ENCODE measurements around the gene EEF2.
"Not testable (repeated sequence)": the region's sequence is repeated elsewhere in the genome, so short reads cannot be mapped to it uniquely, and the experiment has no call there.

EEF2 gene

GRCh38 chr19:4015705-4016402 lies 30.6 kb upstream of the EEF2 start:
- in situ Hi-C loops (cut with MboI; ENCODE audit: low sequenced_read_pairs), result no loop called here

- in situ Hi-C loops (cut with MboI; ENCODE audit: low sequenced_read_pairs), result no loop called here
Observed at GRCh38 chr19:4014541-4015491, 29.6 kb upstream of the EEF2 start.

- in situ Hi-C loops (cut with MboI; ENCODE audit: low sequenced_read_pairs), result no loop called here
Observed at GRCh38 chr19:4013886-4014540, 28.8 kb upstream of the EEF2 start.

GRCh38 chr19:4012975-4013634 lies 27.8 kb upstream of the EEF2 start:
- in situ Hi-C loops (cut with MboI; ENCODE audit: low sequenced_read_pairs), result no loop called here

DNA sequence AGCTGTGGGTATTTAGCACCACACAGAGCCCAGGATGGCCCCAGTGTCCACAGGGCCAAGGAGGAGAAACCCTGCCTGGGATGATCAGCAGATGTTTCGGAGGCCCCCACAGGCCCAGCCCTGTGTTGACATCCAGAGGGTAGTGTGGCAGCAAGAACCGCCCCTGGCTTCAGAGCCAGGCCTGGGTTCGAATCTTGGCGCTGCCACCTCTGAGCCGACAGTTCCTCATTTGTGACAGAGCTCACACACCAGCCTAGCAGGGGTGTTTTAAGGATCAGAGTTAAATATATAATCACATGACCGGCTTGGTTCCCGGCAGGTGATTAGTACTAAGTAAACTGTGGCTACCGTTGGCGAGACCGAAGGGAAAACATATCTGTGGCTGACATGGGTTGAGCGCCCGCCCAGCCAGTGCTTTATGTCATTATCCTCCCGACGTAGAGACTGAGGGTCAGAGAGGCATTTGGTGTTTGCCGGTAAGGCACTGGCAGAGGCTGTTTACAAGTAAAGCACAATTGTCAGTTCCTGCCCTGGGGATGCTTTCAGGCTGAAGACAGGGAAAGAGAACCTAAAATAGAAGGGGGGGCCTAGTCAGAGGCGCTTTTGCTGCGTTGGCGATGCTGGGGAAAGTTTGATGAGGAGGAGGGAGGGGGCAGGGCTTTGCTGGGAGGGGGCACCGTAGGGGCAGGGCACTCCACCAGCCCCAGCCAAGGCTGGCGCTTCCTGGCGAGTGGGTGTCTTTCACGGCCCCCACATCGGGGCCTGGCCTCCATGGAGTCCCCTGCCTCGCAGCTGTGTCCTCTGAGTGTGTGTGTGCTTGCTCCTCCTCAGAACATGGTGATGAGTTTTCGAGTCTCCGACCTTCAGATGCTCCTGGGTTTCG lies 27.1 kb upstream of the EEF2 start:
- in situ Hi-C loops (cut with MboI; ENCODE audit: low sequenced_read_pairs), result no loop called here

DNA sequence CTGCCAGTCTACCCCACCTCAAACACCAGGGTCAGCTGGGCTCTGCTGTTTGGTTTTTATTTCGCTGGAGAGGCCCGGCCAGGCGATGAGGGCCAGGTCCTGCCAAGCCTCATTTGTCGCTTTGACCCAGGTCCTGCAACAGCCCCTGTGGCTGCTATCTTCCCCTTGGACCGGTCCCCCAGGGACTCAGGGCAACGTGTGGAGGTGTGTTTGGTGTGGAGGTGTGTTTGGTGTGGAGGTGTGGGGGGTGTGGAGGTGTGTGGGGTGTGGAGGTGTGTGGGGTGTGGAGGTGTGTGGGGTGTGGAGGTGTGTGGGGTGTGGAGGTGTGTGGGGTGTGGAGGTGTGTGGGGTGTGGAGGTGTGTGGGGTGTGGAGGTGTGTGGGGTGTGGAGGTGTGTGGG lies 26.2 kb upstream of the EEF2 start:
- in situ Hi-C loops (cut with MboI; ENCODE audit: low sequenced_read_pairs), result not testable (repeated sequence)

DNA sequence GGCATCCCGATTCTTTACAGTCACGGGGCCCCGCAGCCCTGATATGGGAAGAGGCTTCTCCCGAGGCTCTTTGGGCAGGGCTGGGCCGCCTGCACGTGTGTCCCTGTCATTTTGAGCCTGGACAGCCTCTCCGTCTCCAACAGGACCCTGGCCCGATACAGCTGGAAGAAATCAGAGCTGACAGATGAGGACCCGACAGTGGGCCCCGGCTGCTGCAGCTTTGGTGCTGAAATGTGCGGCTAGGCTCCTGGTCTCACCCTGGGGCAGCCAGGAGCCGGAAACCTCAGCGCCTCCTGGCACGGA lies 25.5 kb upstream of the EEF2 start:
- in situ Hi-C loops (cut with MboI; ENCODE audit: low sequenced_read_pairs), result no loop called here

DNA sequence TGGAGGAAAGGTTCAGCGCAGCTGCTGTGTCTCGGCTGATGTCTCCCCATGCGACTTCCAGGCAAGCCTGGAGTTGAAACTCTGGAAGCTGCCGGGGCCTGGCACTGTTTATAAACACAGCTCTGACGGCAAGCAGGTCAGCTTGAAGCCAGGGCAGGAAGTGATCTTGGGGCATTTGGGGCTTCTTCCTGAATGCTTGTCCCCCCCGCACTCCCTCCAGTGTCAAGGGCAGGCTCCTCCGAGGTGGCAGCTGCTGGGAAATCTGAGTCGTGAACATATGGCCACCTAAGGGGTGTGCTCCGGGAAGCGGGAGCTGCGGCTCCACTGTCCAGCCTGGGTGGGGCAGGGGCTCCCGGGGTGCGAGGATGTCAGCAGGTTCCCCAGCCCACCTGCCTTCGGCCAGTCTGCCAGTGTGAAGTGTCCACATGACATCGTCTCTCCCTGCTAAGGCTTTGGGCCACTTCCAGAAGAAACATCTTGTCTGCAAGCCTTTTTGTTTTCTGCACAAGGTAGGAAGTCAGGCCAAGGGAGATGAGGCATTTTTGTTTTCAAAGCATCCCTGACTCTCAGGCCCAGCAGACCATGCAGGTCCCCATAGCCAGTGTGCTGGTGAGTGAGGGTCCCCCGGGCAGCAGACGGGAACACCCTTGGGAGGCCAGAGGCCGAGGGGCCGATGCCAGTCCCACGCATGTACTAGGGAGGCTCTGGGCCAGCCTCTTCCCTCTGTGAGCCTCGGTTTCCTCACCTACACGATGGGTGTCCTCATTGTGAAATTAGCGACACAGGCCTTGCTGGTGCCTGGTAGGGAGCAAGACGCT lies 24.9 kb upstream of the EEF2 start:
- in situ Hi-C loops (cut with MboI; ENCODE audit: low sequenced_read_pairs), result no loop called here

GRCh38 chr19:4007836-4008539 lies 22.7 kb upstream of the EEF2 start:
- in situ Hi-C loops (cut with MboI; ENCODE audit: low sequenced_read_pairs), result no loop called here

GRCh38 chr19:4007021-4007835 lies 22.0 kb upstream of the EEF2 start, which contains the start of gene PIAS4:
PIAS4 (plus strand) TSS chr19:4007736; CDS start chr19:4007761, 25 bp downstream.
- in situ Hi-C loops (cut with MboI; ENCODE audit: low sequenced_read_pairs), result no loop called here

GRCh38 chr19:4005436-4005835 lies 20.2 kb upstream of the EEF2 start:
- in situ Hi-C loops (cut with MboI; ENCODE audit: low sequenced_read_pairs), result not testable (repeated sequence)

DNA sequence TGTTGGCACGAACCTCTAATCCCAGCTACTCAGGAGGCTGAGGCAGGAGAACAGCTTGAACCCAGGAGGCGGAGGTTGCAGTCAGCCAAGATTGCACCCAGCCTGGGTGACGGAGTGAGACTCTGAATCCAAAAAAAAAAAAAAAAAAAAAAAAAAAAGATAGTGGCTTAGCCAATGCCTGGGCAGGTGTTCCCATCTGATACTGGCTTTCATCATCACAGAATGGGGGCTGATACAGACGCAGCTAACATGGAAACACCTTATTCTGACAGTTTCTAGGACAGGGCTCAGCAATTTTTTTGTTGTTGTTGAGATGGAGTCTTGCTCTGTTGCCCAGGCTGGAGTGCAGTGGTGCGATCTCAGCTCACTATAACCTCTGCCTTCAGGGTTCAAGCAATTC lies 15.5 kb upstream of the EEF2 start:
- in situ Hi-C loops (cut with MboI; ENCODE audit: low sequenced_read_pairs), result not testable (repeated sequence)

GRCh38 chr19:3998667-3999412 lies 13.6 kb upstream of the EEF2 start:
- in situ Hi-C loops (cut with MboI; ENCODE audit: low sequenced_read_pairs), result not testable (repeated sequence)

DNA sequence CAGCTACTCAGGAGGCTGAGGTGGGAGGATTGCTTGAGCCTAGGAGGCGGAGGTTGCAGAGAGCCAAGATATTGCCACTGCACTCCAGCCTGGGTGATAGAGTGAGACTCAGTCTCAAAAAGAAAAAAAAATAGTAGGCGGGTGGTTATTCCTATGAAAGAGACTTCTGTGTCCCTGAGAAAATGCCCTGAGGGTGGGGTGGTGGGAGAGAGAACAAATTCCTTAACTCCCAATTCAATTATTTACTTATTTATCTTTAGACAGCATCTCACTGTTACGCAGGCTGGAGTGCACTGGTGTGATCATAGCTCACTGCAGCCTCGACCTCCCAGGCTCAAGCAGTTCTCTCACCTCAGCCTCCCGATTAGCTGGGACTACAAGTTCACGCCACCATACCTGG lies 10.3 kb upstream of the EEF2 start:
- in situ Hi-C loops (cut with MboI; ENCODE audit: low sequenced_read_pairs), result no loop called here

DNA sequence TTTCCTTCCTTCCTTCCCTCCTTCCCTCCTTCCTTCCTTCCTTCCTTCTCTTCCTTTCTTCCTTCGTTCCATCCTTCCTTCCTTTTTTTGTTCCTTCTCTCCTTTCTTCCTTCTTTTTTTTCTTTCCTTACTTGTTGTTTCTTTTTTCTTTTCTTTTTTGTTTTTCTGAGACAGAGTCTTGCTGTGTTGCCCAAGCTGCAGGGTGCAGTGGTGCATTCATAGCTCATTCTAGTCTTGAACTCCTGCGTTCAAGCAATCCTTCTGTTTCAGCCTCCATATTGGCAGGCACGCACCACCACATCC lies 5.5 kb upstream of the EEF2 start:
- in situ Hi-C loops (cut with MboI; ENCODE audit: low sequenced_read_pairs), result no loop called here

GRCh38 chr19:3987619-3988371 lies 2.5 kb upstream of the EEF2 start:
- in situ Hi-C loops (cut with MboI; ENCODE audit: low sequenced_read_pairs), result no loop called here
